Endothelial cell of umbilical vein (primary cell): ENCODE measurements around the gene CCDC91. TPM values are rescaled to one million over a fixed set of nuclear protein-coding genes. Genes with fewer than 3 reads are reported as not detected.

Experiments used
- BruUV-seq: library from RNA; stranded (reverse); fragments of 400-500 nt; replicated peaks from 2 replicates; lab custom pipeline; 2021; lab: Mats Ljungman, UMichigan
- CTCF ChIA-PET: fragments of 300-600, 350-600 bp; sonication (Branson Sonifier 250); formaldehyde crosslinking; loops from one replicate; lab custom pipeline; 2021; ENCODE audit warnings: antibody characterized with exemption, inconsistent platforms; lab: Charles Lee
- POLR2A ChIA-PET: fragments of 300-600, 350-600 bp; sonication (Branson Sonifier 250); formaldehyde crosslinking; loops from one replicate; lab custom pipeline; 2021; ENCODE audit warnings: antibody characterized with exemption, inconsistent platforms; lab: Charles Lee
- DNase-seq: peaks from one replicate; pipeline ENCODE4 v3.0.0-alpha.2; 2011; ENCODE audit warnings: low read depth, low spot score
- FAIRE-seq: peaks from 2 replicates; lab custom pipeline; 2011; peaks lifted over from hg19 to GRCh38; lab: Jason Lieb, UNC
- H2AFZ ChIP-seq: 2 replicates; pipeline ENCODE4 v1.6.0; 2012; ENCODE audit warnings: low read depth, low read length, control low read depth, inconsistent platforms
- H3K27ac ChIP-seq: 2 replicates; pipeline ENCODE4 v1.5.1; 2011; ENCODE audit warnings: low read depth, mild to moderate bottlenecking, control low read depth, low read length, moderate library complexity; ENCODE audit not compliant: insufficient read depth
- H3K27me3 ChIP-seq, 2 experiments: 2 replicates each; pipeline versions ENCODE4 v1.6.0 to v1.6.1; 2011; ENCODE audit warnings: low read length in 2 of 2, mixed read lengths in 1 of 2; ENCODE audit not compliant: control insufficient read depth in 2 of 2, insufficient read depth in 2 of 2
- H3K36me3 ChIP-seq, 2 experiments: 2 replicates in 1 of 2; 3 replicates in 1 of 2; pipeline ENCODE4 v1.5.1; 2011; ENCODE audit warnings: low read length in 2 of 2, mild to moderate bottlenecking in 1 of 2, moderate library complexity in 1 of 2; ENCODE audit not compliant: control insufficient read depth in 2 of 2, insufficient read depth in 2 of 2; ENCODE audit errors: extremely low read depth in 1 of 2
- H3K4me1 ChIP-seq: 3 replicates; pipeline ENCODE4 v1.5.1; 2011; ENCODE audit warnings: mild to moderate bottlenecking, low read length; ENCODE audit not compliant: control insufficient read depth, insufficient read depth; ENCODE audit errors: extremely low read depth
- H3K4me2 ChIP-seq: 2 replicates; pipeline ENCODE4 v1.6.1; 2011; ENCODE audit warnings: low read length, control low read depth, mixed read lengths; ENCODE audit not compliant: insufficient read depth
- H3K4me3 ChIP-seq, 3 experiments: fragments of 200-600 bp in 1 of 3; sonication (generic), shearing (Covaris generic) in 1 of 3; replicated peaks in 1 of 3; 2 replicates each; pipeline ENCODE4 v1.5.1; 2011 to 2016; ENCODE audit warnings: control low read depth in 3 of 3, low read length in 3 of 3, mild to moderate bottlenecking in 2 of 3, inconsistent platforms in 1 of 3, low read depth in 1 of 3, moderate library complexity in 1 of 3; ENCODE audit not compliant: insufficient read depth in 1 of 3
- H3K79me2 ChIP-seq: 2 replicates; pipeline ENCODE4 v1.6.0; 2012; ENCODE audit warnings: low read length, inconsistent platforms; ENCODE audit not compliant: control insufficient read depth, insufficient read depth
- H3K9ac ChIP-seq: replicated peaks from 2 replicates; pipeline ENCODE3; 2011; ENCODE audit warnings: low read length, control low read depth; ENCODE audit not compliant: insufficient read depth; ENCODE audit errors: extremely low read depth
- H3K9me1 ChIP-seq: replicated peaks from 3 replicates; pipeline ENCODE4 v1.6.0; 2011; ENCODE audit warnings: mild to moderate bottlenecking, low read length; ENCODE audit not compliant: control insufficient read depth, insufficient read depth; ENCODE audit errors: extremely low read depth
- H3K9me3 ChIP-seq: replicated peaks from 2 replicates; pipeline ENCODE4 v1.5.1; 2012; ENCODE audit warnings: low read length, inconsistent platforms; ENCODE audit not compliant: control insufficient read depth, insufficient read depth
- H4K20me1 ChIP-seq: replicated peaks from 2 replicates; pipeline ENCODE3; 2011; ENCODE audit warnings: mild to moderate bottlenecking, low read length; ENCODE audit not compliant: control insufficient read depth, insufficient read depth; ENCODE audit errors: extremely low read depth
- EZH2 ChIP-seq: IDR thresholded peaks from 2 replicates; pipeline ENCODE4 v1.6.1; 2012; ENCODE audit warnings: borderline replicate concordance, low read depth, mild to moderate bottlenecking, moderate library complexity, low read length, inconsistent platforms; ENCODE audit not compliant: severe bottlenecking
- FOS ChIP-seq: IDR thresholded peaks from 2 replicates; pipeline ENCODE4 v1.6.1; 2011; ENCODE audit warnings: mild to moderate bottlenecking, low read length, moderate library complexity, borderline replicate concordance; ENCODE audit not compliant: insufficient read depth
- GATA2 ChIP-seq: IDR thresholded peaks from 2 replicates; pipeline ENCODE4 v1.7.0; 2011; ENCODE audit warnings: low read depth, mild to moderate bottlenecking, moderate library complexity, mixed read lengths, low read length; ENCODE audit not compliant: insufficient read length, insufficient read depth
- JUN ChIP-seq: IDR thresholded peaks from 2 replicates; pipeline ENCODE4 v1.6.1; 2011; ENCODE audit warnings: borderline replicate concordance, low read depth; ENCODE audit not compliant: insufficient read length, insufficient read depth
- MAX ChIP-seq: IDR thresholded peaks from 2 replicates; pipeline ENCODE4 v1.6.1; 2011; ENCODE audit not compliant: insufficient read depth, insufficient read length
- MYC ChIP-seq: IDR thresholded peaks from one replicate; pipeline ENCODE4 v1.6.1; 2011; ENCODE audit warnings: mild to moderate bottlenecking, low read depth, low read length
- POLR2A ChIP-seq: IDR thresholded peaks from 2 replicates; pipeline ENCODE4 v1.6.1; 2012; ENCODE audit warnings: low read depth, mild to moderate bottlenecking, control low read depth, low read length
- POLR2AphosphoS5 ChIP-seq: IDR thresholded peaks from 2 replicates; pipeline ENCODE4 v1.6.1; 2012; ENCODE audit warnings: low read depth, mild to moderate bottlenecking, control low read depth, low read length, moderate library complexity; ENCODE audit not compliant: insufficient read depth
- dilution Hi-C: fragments of 300-500 bp; cut with MboI; formaldehyde crosslinking; loops from one replicate; pipeline ENCODE4 v1.15.0; 2019; ENCODE audit warnings: low sequenced_read_pairs; ENCODE audit not compliant: extremely low pct_ligation_motif_present
- intact Hi-C: fragments of 100-400 bp; cut with micrococcal nuclease; formaldehyde crosslinking; loops from one replicate; pipeline ENCODE4 v1.10.0; 2022
- polyA plus RNA-seq, 4 experiments: library from polyadenylated mRNA; depleted of rRNA in 3 of 4; stranded (reverse) in 3 of 4; unstranded in 1 of 4; fragments of >200 nt; gene quantifications; 2 replicates each; pipeline versions ENCODE4 v1.2.1 to v1.2.3, GENCODE V29; 2011 to 2012; ENCODE audit warnings: missing spikeins in 1 of 4
- total RNA-seq: library from RNA; stranded (reverse); gene quantifications from 2 replicates; pipeline ENCODE4 v1.2.3, GENCODE V29; 2021
- TF ChIP-seq, protein P1 (sequence below), 2 donors: IDR thresholded peaks; 1 replicate in 1 of 2; 2 replicates in 1 of 2; pipeline ENCODE4 v1.5.1; 2011; ENCODE audit warnings: low read length in 2 of 2, mild to moderate bottlenecking in 2 of 2, moderate library complexity in 2 of 2, control low read depth in 1 of 2, inconsistent platforms in 1 of 2, low read depth in 1 of 2; ENCODE audit not compliant: insufficient read depth in 1 of 2; ENCODE audit errors: extremely low read depth in 1 of 2

The CCDC91 gene
- total and polyA plus RNA-seq, 2 donors (not counting 3 experiments of a cell fraction or from before 2014, with no cell fraction given): 3.8 to 10.5 TPM

DNA sequence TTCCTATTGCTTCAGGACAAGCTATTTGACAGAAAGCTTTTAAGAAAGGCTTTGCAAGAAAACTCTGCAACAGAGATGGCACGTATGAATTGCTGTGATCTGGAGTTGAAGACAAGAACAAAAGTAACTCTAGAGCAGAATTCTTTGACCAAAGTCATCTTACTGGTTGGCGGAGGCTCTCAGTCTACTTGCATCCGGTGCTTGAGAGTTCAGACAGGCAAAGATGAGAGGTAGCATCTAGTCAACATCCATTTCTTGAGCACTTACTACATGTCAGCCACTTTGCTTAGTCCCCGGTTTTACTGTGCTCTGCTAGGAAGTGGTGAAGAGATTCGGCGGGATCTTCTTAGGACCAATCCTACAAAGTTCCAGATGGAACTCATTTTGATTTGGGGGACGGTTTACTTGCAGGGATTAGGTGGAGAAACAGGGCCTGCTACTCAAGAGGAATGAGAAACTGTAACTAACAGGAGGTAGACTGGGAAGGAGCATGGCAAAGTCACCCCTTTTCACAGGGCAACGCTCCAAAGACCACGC, 404 bp upstream of the CCDC91 start:
- TF ChIP-seq GATA2 (no peak), MAX (no peak)
- no peak for DNase-seq
- peaks cover 12% of the 10 kb centered on the region for H3K4me1 ChIP-seq
- peak overlapping the region; percentile 37 to 89 (median 67) for H3K4me3 ChIP-seq
- no peaks in the 10 kb centered on the region for H3K36me3 ChIP-seq
- H3K27me3 ChIP-seq: no peaks in the 10 kb centered on the region
- CTCF ChIA-PET: no interaction called here
- H3K9ac ChIP-seq: peak overlapping the region; percentile 91
- peak overlapping the region; percentile 95 for H3K4me2 ChIP-seq
- H4K20me1 ChIP-seq: no peaks in the 10 kb centered on the region
- intact Hi-C loops (loop anchor here (2.0 to 5.0 kb wide), 3 partner anchors 223 to 773 kb away; no protein-coding TSS in a partner anchor), dilution Hi-C loops (no loop called here)
- peak overlapping the region; percentile 76 for H3K27ac ChIP-seq
- no peak for FAIRE-seq
- H3K79me2 ChIP-seq: no peaks in the 10 kb centered on the region
- no peaks in the 10 kb centered on the region for H3K9me1 ChIP-seq
- peak overlapping the region; percentile 97 for H2AFZ ChIP-seq
- POLR2A ChIA-PET: no interaction called here
- H3K9me3 ChIP-seq: no peaks in the 10 kb centered on the region
- BruUV-seq: TSS peak; percentile 55

- no peaks in the 10 kb centered on the region for H4K20me1 ChIP-seq
- TF ChIP-seq JUN (no peak), POLR2AphosphoS5 (no peak), MAX (no peak), MYC (no peak), POLR2A (no peak), GATA2 (peak; percentile 32), FOS (peak; percentile 26), EZH2 (no peak)
- TF ChIP-seq, protein P1, sequence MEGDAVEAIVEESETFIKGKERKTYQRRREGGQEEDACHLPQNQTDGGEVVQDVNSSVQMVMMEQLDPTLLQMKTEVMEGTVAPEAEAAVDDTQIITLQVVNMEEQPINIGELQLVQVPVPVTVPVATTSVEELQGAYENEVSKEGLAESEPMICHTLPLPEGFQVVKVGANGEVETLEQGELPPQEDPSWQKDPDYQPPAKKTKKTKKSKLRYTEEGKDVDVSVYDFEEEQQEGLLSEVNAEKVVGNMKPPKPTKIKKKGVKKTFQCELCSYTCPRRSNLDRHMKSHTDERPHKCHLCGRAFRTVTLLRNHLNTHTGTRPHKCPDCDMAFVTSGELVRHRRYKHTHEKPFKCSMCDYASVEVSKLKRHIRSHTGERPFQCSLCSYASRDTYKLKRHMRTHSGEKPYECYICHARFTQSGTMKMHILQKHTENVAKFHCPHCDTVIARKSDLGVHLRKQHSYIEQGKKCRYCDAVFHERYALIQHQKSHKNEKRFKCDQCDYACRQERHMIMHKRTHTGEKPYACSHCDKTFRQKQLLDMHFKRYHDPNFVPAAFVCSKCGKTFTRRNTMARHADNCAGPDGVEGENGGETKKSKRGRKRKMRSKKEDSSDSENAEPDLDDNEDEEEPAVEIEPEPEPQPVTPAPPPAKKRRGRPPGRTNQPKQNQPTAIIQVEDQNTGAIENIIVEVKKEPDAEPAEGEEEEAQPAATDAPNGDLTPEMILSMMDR (IDR thresholded peaks at IDR 0.05; ENCODE audit: extremely low read depth in 1 of 2, insufficient read depth in 1 of 2, low read depth in 1 of 2, low read length in 2 of 2): no peak
- FAIRE-seq (no peak), DNase-seq (peak; percentile 4)
- ChIA-PET CTCF (interaction anchor here (0.8 to 1.1 kb wide), 4 partner anchors 12 to 772 kb away, joined by 3 to 4 read pairs (median 4); no protein-coding TSS in a partner anchor), POLR2A (no interaction called here)
- TSS peak; percentile 67 for BruUV-seq
- peak overlapping the region; percentile 76 for H3K27ac ChIP-seq
- no peaks in the 10 kb centered on the region for H3K79me2 ChIP-seq
- no peaks in the 10 kb centered on the region for H3K9me3 ChIP-seq
- peak overlapping the region; percentile 95 for H3K4me2 ChIP-seq
- no peaks in the 10 kb centered on the region for H3K9me1 ChIP-seq
- H3K27me3 ChIP-seq: no peaks in the 10 kb centered on the region
- peaks cover 12% of the 10 kb centered on the region for H3K4me1 ChIP-seq
- no peaks in the 10 kb centered on the region for H3K36me3 ChIP-seq
- dilution Hi-C loops (no loop called here), intact Hi-C loops (loop anchor here (2.0 to 5.0 kb wide), 3 partner anchors 224 to 771 kb away; no protein-coding TSS in a partner anchor)
- peak overlapping the region; percentile 91 for H3K9ac ChIP-seq
- H2AFZ ChIP-seq: peak overlapping the region; percentile 97
- H3K4me3 ChIP-seq: peak overlapping the region; percentile 37 to 89 (median 67)
These were observed 1.1 kb downstream of the CCDC91 start for GRCh38 chr12:28191051-28192048.
